NCI-H748 treated with DMSO at 0.1 percent for 48 hours (cell line): Measurements from ENCODE around the gene ZNF202.

Experiments used
- DNase-seq: peaks from one replicate; lab custom pipeline; 2025; lab: John Stamatoyannopoulos, UW

The ZNF202 gene

DNA sequence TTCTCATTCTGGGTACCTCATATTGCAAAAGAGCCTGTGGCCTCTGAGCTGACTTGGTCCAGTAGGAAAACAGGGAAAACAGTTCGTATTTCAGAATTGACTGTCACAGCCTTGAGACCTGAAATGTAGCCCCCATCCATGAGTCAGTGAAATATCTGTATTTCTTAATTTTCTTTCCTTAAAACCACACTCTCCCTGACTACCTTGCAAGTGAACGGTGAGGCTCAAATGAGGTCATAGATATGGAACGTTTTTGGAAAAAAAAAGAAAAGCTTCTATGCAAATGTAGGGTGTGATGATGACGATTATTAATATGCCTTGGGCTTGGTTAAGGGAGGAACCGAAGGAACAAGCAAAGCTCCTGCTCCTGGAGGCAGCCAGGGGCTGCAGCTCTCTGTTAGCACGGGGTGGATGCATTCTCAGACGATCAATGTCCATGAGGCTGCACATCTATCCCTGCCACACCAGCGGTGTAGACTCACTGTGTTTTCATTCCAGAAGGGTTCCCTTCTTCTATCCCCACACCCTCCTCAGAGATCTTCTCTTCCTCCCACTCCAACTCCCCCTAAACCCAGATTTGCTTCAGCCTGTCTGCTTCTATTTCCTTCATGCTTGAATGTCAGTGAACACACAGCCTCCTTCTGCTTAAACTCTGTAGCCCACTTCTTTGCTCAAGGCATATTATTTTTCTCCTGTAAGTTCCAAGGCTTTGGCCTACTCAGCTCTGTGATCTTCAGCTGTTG is 57.9 kb downstream of the ZNF202 start:
- DNase-seq, result no peak

DNA sequence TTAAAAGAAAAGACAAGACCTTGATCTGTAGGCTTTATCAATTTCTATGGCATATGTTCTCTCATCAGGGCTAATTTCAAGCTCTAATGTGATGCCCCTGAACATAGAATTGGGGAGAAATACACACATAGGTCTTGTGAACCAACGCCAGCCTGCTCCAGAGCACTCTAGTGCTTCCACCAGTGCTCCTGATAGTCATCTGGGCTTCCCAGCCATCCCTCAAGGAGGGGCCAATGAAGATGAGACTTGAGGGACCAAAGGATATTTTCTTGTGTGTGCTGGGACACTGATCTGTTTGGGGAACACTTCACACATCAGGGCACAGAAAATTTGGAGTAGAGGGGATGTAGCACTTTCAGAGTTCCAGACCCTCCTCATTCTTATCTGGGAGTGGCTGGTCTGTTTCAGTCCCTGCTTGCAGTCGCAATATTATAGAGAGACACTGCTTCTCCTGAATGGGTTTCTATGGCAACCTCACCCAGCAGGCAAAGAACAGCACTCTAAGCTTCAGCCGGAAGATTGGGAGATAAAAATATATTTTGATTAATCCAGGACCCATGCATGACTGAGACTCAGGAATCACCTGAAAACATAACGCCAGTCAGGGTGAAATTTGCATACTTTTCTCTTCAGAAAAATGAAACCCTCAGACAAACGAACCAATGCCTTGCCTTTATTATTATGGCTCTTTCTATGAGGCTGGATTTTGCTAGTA is 58.6 kb downstream of the ZNF202 start:
- DNase-seq, result no peak

DNA sequence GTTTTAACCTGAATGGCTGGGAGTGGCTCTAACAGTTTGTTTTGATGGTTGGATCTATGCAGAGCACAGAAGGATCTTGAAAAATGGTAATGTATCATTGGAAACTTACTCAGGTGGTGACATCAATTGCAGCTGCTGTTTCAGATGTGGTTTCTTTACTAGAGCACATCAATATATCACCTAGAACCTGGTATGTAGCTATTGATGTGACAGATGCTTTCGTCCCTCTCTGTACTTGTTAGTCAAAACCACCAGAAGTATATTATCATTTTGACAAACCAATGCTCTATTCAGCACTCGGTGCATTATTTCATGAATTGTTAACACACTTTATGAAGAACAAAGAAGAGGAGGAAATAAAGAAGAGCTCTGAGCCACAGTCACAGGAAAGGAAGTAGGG is 60.4 kb downstream of the ZNF202 start:
- DNase-seq, result no peak

DNA sequence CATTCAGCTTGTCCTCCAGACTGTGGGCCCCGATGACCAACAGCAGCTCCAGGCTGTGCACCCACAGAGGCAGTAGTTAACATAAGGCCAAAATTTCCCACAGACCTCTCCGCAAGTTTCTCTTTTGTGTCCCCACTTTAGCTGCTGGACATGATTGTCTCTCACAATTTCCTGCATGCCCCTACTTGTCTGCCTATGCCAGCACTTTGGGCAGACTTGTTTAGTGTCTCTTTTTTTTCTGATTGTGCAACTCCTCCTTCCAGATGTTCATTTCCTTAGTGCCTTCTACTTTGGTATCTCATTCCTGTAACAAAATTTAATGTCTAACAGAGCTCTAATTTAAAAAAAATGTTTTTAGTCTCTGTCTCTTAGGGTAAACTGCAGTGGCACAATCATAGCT is 63.2 kb downstream of the ZNF202 start:
- no peak for DNase-seq

DNA sequence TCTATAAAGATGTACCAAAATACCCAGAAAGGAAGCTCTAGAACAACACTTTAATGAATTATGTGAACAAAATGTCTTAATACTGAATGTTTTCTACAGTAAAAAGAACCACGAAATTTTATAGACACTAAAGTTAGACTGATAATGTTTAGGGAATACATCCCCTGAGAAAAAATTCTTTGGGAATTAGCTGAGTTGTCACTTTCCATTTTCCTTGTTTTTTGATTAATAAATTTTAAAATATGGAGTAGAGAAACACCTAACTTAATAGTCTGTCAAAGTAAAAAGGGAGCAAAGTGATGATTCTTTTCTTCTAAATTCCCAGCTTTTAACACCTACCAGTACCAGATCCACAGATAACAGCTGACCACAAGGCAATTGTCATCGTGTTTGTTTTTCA is 64.0 kb downstream of the ZNF202 start:
- no peak for DNase-seq

DNA sequence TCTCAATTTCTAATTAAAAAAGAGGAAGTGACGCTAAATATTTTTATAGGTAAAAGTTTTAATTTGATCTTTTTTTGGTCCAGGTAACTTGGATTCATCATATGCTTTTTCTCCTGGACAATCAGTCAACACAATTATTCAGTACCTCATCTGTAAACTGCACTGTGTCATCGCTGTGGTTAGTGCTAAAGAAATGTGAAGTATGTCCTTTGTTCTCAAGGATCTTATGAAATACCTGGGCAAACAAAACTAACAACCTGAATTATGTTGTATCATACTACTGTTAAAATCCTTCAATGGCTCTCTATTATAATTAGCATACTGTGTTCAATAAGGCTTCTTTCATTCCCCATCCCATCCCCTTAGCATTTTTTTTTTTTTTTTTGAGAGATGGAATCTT is 67.2 kb downstream of the ZNF202 start:
- no peak for DNase-seq
